ENCODE data around the gene PCDHGB3.

PCDHGB3 gene

GRCh38 chr5:141419074-141419880 lies 49.2 kb downstream of the PCDHGB3 start:
- ATAC-seq = no peak
- no peak for DNase-seq

GRCh38 chr5:141420855-141421488 lies 50.9 kb downstream of the PCDHGB3 start, which contains the start of gene PCDHGA11:
TSS of gene PCDHGA11 (plus strand) at chr5:141421051. CDS start at chr5:141421228, 177 bp downstream.
- ATAC-seq = no peak

DNA sequence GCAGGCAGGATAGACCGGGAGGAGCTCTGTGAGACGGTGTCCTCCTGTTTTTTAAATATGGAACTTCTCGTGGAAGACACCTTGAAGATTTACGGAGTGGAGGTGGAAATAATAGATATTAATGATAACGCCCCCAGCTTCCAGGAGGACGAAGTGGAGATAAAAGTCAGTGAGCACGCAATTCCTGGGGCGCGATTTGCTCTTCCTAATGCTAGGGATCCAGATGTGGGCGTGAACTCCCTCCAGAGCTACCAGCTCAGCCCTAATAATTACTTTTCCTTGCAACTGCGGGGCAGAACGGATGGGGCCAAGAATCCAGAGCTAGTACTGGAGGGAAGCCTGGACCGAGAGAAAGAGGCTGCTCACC lies 51.4 kb downstream of the PCDHGB3 start:
- DNase-seq (no peak), ATAC-seq (no peak)

More at GRCh38 chr5:141420855-141421488, 50.9 kb downstream of the PCDHGB3 start, which contains the start of gene PCDHGA11:
- DNase-seq = peak; percentile 62

All from stimulated activated naive CD8-positive, alpha-beta T cell treated with anti-CD3 and anti-CD28 coated beads, Interleukin-15, Interleukin-2, amounts not matched to agents 100 U/mL and 50 U/mL, for 24 hours (primary cell).